DMS153 (cell line): ENCODE data around the gene VAT1L.
A peak's percentile ranks its signal among the peaks of the same experiment; 100 is the strongest.

Source experiments
- DNase-seq: peaks from one replicate; lab custom pipeline; 2025; lab: John Stamatoyannopoulos, UW

VAT1L gene

GRCh38 chr16:77869997-77870813 is 81.8 kb downstream of the VAT1L start:
- no peak for DNase-seq

- DNase-seq = no peak
Measured at GRCh38 chr16:77871932-77872331, 83.6 kb downstream of the VAT1L start.

- no peak for DNase-seq
Measured at GRCh38 chr16:77873066-77873465, 84.7 kb downstream of the VAT1L start.

- no peak for DNase-seq
Measured at GRCh38 chr16:77874347-77874746, 86.0 kb downstream of the VAT1L start.

DNA sequence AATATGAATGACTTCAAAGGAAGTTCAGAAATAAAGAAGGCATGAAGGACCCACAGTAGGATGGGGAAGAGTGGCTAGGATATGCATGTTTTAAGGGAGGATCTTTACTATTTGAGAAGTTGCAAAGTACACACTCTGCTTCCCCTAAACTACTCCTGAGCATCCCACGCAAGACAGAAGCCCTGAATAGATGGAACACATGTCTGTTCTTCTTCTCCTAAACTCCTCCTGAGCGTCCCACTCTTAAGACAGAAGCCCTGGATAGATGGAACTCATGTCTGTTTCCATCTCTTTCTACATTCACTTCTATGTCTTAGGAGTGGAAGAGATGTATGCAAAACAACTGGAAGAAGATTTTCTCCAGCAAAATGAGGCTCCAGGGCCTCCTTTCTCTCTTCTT is 88.4 kb downstream of the VAT1L start:
- DNase-seq = no peak

DNA sequence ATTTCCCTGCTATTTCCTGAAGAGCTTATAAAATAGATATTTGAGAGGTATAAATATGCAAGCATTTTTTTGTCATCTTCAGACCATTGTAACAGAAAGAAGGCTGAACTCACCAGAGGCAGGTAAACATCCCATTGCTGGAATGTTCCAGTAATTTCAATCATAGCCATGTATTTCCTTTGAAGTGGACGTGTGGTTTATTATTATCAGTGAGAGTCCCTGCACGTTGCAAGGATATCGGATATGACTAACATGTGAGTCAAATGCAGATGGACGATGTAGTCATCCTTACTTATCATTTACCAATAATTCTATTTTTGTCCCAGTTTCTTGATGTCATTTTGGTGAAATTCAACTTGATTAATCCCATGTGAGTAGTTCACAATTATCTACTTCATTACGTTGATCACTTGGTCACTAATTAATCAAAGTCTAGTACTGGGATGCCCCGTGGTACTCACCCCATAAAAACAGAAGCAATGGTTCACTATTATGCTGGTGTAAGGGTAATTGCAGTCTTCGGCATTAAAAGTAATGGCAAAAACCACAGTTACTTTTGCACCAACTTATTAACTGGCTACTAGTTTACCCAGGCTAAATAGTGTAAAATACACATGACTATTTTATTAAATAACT is 89.5 kb downstream of the VAT1L start:
- DNase-seq = no peak

- no peak for DNase-seq
Measured at GRCh38 chr16:77881355-77882030, 93.1 kb downstream of the VAT1L start.

DNA sequence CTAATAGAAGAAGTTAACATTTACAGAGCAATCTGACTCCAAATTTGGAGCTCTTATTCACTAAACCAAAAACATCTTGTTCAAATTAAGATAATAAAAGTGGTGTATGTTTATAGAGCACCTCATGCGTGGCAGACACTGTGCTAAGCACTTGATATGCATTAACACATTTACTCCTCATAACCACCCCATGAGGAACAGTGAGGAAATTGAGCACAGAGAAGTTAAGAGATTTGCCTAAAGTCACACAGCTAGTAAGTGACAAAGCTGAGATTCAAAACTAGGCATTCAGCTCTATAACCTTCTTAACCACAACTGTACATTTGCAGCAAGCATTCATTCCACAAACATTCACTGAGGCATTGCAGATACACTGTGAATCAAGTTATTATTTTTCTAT is 94.0 kb downstream of the VAT1L start:
- DNase-seq = no peak

GRCh38 chr16:77885571-77886295 is 97.4 kb downstream of the VAT1L start:
- no peak for DNase-seq

DNA sequence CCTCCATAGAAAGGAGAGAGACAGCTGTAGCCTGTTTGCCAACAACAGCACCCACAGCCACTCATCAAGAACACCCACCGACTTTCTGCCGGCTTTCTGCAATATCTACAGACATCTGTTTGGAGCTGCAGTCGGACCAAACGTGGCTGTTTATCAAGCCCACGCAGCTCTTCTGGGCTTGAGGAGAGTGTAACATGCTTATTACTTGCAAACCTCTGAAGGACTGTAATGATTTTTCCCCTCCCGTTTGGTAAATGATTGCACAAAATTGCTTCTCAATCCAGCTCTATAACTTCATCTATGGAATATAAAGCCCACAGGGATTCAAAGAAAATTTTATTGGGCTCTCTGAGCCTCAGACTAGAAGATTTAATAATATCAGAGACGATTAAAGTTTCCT is 100.5 kb downstream of the VAT1L start:
- no peak for DNase-seq

- DNase-seq = no peak
Measured at GRCh38 chr16:77890075-77890474, 101.7 kb downstream of the VAT1L start.

DNA sequence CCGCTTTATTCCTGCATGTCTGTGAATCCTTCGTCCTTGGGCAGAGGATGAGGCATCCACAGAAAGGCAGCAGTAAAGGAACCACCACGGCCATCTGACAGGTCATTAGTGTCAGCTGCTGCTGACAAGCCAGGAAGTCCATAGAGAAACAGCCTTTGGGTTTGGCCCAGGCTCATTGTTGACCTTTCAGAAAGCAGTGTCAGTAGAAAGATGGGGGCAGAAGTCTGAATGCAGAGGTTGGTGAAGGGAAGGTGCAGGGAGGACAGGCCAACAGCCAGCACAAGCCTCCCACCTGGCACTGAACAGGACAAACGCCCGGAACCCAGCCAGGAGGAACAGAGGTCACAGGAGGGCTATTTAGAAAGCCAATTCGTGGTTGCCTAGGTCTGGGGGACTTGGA is 105.8 kb downstream of the VAT1L start:
- no peak for DNase-seq

DNA sequence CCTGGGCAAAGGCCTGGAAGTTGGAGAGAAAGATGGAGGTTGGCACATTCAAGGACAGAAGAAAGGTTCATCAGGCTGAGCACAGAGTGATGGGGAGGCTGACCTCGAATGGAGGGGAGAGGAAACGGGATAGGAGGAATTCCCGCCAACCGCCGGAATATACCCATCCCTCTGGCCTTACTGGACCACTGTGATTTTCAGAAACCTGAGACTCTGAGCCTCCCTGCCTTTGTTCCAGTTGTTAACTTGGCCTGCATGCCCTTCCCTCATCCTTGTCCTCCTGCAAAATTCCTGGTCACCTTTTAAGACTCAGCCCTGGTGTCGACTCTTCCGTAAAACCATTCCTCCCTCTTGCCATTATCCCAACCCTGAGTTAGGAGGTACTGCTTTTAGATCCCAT is 107.6 kb downstream of the VAT1L start:
- DNase-seq = no peak

GRCh38 chr16:77896415-77897128 is 108.2 kb downstream of the VAT1L start:
- peak; percentile 90 for DNase-seq

DNA sequence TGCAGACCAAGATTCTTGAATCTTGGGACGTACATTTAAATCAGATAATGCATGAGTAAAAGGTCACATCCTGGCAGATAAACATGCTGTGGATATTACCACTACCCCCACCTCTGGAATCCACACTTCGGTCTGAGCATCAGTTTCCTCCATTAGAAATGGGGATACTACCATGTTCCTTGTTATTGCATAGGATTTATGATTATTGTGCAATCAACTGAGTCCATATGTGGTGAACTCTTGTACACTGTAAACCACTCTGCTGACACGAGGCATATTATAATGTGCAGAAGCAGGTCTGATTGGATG is 108.7 kb downstream of the VAT1L start:
- DNase-seq = no peak

- no peak for DNase-seq
Measured at GRCh38 chr16:77897831-77898605, 109.7 kb downstream of the VAT1L start.

DNA sequence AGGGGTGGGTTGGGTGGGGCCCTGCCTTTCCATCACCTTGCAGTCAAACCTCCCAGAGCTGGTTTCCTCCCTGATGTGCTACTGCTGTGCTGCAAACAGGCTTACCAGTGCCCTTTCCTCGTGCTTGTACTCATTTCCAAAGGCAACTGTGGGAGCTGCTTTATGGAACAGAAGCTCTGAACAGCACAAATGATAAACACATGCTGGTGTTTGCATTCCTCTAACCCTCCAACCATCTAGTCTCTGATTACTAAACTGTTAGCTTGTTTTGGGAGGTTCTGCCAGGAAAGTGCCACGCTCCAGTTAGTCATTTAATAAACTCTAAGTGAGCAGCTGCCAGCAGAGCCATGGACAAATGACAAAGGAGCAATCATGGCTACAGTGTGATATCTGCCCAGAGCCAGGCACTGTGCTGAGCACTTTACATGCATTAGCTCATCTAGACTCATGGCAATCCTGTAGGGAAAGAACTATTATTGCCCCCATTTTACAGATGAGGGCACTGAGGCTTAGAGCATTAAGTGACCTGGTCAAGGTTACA is 110.4 kb downstream of the VAT1L start:
- peak; percentile 28 for DNase-seq

GRCh38 chr16:77899416-77899815 is 111.1 kb downstream of the VAT1L start:
- DNase-seq = no peak

DNA sequence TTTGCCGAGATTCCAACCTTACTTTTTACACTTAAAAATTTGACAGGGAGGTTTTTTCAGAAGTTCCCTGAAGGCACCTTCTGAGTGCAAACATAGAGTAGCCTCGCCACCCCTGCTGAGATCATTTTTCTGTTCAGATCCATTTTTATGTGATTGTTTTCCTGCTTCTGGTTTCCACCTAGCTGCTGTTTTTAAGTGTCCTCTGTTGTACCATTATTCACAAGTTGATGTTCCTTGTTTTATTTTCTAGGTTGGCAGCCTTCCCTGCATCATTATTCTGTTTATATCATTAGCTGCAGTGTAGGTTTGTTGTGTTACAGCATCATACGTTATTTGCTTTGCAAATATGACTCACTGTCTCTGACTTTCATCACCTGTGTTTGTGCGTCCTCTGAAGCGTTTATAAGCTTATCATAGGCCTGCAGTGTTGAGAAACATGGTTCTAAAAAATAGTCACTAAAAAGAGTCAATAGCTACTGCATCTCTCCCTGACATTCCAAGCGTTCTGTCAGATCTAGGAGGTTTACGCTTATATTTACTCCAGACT is 117.1 kb downstream of the VAT1L start:
- DNase-seq = peak; percentile 95

DNA sequence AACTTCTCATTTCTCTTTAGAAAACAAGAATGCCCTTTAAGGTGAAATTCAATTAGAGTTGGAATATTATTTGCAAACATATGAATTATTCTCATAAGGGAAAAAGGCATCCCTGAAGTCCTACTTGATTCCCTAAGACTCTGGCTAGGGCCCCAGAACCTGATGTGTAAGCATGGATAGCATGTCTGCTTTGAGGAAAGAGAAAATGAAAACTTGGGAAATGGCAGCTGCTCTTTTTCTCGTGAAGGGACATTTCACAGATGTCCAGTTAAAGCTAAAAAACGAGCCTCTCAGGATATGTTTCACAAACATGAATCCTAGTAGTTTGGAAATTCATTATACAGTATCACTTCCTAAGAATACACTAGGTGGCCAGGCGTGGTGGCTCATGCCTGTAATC is 121.7 kb downstream of the VAT1L start:
- DNase-seq = no peak

GRCh38 chr16:77912617-77913016 is 124.3 kb downstream of the VAT1L start:
- no peak for DNase-seq
